Tibial artery (tissue), 4 donors: ENCODE results near the gene TBC1D8.

ENCODE experiments used
- DNase-seq, 2 donors: peaks; one replicate each; pipeline ENCODE4 v3.0.0-alpha.2; 2019
- H3K27ac ChIP-seq, 2 donors: fragments of 200-600 bp; sonication (generic) in 1 of 2; 1 replicate in 1 of 2; 2 replicates in 1 of 2; pipeline ENCODE4 v1.5.1; 2018 to 2019; ENCODE audit warnings: mild to moderate bottlenecking in 1 of 2
- H3K27me3 ChIP-seq, 2 donors: fragments of 200-600 bp; sonication (generic) in 1 of 2; one replicate each; pipeline versions ENCODE4 v1.5.1 to v1.6.0; 2016 to 2019
- H3K36me3 ChIP-seq, 3 donors: fragments of 200-600 bp; sonication (generic) in 2 of 3; one replicate each; pipeline ENCODE4 v1.5.1; 2016 to 2019; ENCODE audit warnings: mild to moderate bottlenecking in 2 of 3
- H3K4me1 ChIP-seq, 4 donors: fragments of 200-600 bp; sonication (generic) in 2 of 4; 1 replicate in 3 of 4; 2 replicates in 1 of 4; pipeline ENCODE4 v1.5.1; 2016 to 2019
- H3K4me3 ChIP-seq, 2 donors: fragments of 200-600 bp; sonication (generic) in 1 of 2; 1 replicate in 1 of 2; 2 replicates in 1 of 2; pipeline ENCODE4 v1.5.1; 2018 to 2019; ENCODE audit warnings: mild to moderate bottlenecking in 2 of 2
- H3K9me3 ChIP-seq, 3 donors: fragments of 200-600 bp; sonication (generic) in 1 of 3; one replicate each; pipeline ENCODE4 v1.5.1; 2016 to 2019
- CTCF ChIP-seq, 2 experiments: fragments of 200-600 bp in 1 of 2; fragments of 450-650 bp in 1 of 2; IDR thresholded peaks; one replicate each; pipeline ENCODE4 v1.5.1; 2017 to 2019; ENCODE audit warnings: antibody characterized with exemption in 2 of 2, mild to moderate bottlenecking in 1 of 2, moderate library complexity in 1 of 2
- intact Hi-C: fragments of 100-400 bp; cut with DNase I; formaldehyde crosslinking; loops from one replicate; pipeline ENCODE4 v1.15.0; 2023; ENCODE audit warnings: low total_unique reads

The TBC1D8 gene

DNA sequence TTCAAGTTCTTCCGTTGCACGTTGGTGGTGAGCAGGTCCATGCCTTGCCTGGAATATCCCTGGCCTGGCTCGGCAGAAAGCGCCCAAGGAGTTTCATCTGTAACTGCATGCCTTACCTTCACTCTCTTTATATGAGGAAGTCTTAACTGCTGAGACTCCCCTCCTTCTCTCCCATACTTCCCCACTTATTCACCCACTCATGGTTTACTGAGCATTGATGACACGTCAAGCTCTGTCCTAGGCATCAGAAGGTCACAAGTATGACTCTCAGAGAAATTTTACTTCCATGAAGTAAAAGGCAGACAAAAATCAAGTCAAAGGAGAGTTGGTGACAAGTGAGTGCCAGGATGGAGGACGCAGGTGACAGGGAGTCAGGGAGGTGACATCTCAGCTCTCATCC, 68.2 kb downstream of the TBC1D8 start:
- H3K36me3 ChIP-seq, result peaks cover 0 to 7% (median 0%) of the 10 kb centered on the region in 3 donors

GRCh38 chr2:101081375-101081907, 69.7 kb downstream of the TBC1D8 start:
- no peak for TF ChIP-seq CTCF (IDR thresholded peaks at IDR 0.05)
- Histone ChIP-seq H3K4me3 (no peak overlapping the region), H3K4me1 (peaks cover 0 to 3% (median 0%) of the 10 kb centered on the region in 4 donors), H3K9me3 (no peaks in the 10 kb centered on the region), H3K27ac (no peak overlapping the region), H3K36me3 (peaks cover 0 to 1% (median 0%) of the 10 kb centered on the region in 3 donors), H3K27me3 (no peaks in the 10 kb centered on the region)
- DNase-seq, result no peak
- intact Hi-C loops, result no loop called here

More for the DNA sequence above, 68.2 kb downstream of the TBC1D8 start:
- no peak overlapping the region for H3K27ac ChIP-seq
- TF ChIP-seq CTCF (IDR thresholded peaks at IDR 0.05), result no peak
- H3K9me3 ChIP-seq, result no peaks in the 10 kb centered on the region
- peaks cover 0 to 3% (median 0%) of the 10 kb centered on the region in 4 donors for H3K4me1 ChIP-seq
- no peak for DNase-seq
- H3K4me3 ChIP-seq, result no peak overlapping the region
- no peaks in the 10 kb centered on the region for H3K27me3 ChIP-seq
- intact Hi-C loops, result no loop called here

DNA sequence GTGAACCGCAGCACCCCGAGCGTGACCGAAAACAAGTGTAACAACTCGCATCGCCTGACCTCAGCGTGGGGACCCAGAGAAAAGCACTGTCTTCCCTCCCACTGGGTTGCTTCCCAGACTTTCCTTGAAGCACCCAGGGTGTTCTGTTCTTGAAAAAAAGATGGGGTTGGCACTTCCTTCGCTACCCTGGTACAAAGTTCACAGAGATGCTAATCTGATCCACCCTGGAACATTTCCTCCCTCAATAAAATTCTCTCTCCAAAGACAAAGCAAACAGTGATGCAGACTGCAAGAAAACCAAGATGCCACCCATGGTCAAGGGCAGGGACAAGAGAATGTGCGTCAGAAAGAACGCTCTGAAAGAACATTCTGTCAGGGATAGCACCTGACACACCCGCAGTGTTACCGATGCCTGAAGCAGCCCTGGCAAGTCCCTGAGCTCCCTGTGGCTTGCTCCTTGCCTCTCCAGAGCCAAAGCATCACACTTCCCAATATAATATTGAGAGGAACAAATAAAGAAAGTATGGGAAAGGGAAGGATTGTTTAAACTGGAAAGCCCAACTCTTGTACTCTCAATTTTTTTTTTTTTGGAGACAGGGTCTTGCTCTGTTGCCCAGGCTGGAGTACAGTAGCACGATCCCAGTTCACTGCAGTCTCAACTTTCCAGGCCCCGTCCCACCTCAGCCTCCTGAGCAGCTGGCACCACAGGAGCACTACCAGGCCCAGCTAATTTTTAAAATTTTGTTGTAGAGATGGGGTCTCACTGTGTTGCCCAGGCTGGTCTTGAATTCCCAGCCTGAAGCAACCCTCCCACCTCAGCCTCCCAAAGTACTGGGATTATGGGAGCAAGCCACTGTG, 70.7 kb downstream of the TBC1D8 start:
- no peaks in the 10 kb centered on the region for H3K36me3 ChIP-seq
- intact Hi-C loops, result no loop called here
- H3K4me3 ChIP-seq, result no peak overlapping the region
- H3K27me3 ChIP-seq, result no peaks in the 10 kb centered on the region
- no peak overlapping the region for H3K27ac ChIP-seq
- H3K9me3 ChIP-seq, result no peaks in the 10 kb centered on the region
- TF ChIP-seq CTCF (IDR thresholded peaks at IDR 0.05), result no peak
- no peak for DNase-seq
- H3K4me1 ChIP-seq, result peaks cover 0 to 5% (median 0%) of the 10 kb centered on the region in 4 donors

DNA sequence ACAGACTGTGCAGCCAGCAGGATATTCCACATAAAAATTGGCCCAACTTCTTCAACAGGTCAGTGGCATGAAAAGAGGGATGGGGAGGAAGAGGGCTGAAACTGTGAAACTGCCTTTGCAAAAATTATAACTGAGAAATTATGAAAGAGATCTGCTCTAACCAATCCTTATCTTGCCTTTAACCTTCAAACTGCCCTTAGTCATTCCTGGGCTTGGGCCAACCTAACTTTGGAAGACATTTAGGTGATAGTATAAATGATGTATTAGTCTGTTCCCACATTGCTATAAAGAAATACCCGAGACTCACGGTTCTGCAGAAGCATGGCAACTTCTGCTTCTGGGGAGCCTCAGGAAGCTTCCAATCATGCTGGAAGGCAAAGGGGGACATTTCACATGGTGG, 74.6 kb downstream of the TBC1D8 start:
- no peak overlapping the region for H3K4me3 ChIP-seq
- no peaks in the 10 kb centered on the region for H3K9me3 ChIP-seq
- intact Hi-C loops, result no loop called here
- peaks cover 0 to 5% (median 0%) of the 10 kb centered on the region in 4 donors for H3K4me1 ChIP-seq
- H3K27ac ChIP-seq, result no peak overlapping the region
- no peaks in the 10 kb centered on the region for H3K36me3 ChIP-seq
- DNase-seq, result no peak
- TF ChIP-seq CTCF (IDR thresholded peaks at IDR 0.05), result no peak
- no peaks in the 10 kb centered on the region for H3K27me3 ChIP-seq

DNA sequence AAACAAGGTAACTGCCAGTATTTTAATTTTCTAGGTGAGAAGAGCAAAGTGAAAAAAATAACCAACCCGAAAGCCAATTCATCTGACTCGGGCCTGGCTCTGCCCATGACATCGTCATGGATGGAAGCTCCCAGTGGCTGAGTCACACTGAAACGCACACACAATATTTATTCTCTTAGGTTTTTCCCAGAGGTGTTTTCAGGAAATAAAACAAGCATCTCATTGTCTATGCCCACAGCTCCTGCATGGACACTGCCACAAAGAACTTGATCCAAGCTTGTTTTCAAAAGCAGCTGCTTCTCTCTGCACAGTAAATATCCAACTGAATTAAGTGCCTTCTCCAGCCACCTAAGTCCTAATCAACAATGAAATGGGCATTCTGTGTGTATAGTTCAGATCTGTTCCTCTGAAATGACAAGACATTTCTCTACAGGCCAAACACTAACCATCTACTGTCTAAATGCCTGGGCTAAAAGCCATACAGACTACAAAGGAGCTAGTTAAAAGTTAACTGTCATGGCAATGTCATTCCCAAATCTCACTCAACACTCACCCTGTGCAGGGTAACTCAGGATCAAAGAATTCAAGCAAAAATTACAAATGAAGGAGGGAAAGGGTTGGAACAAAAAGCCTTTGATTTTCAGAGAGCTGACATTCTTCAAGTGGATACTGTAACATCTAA, 86.2 kb downstream of the TBC1D8 start:
- Histone ChIP-seq H3K4me3 (no peak overlapping the region), H3K36me3 (no peaks in the 10 kb centered on the region), H3K4me1 (peaks cover 0 to 25% (median 9%) of the 10 kb centered on the region in 4 donors), H3K9me3 (no peaks in the 10 kb centered on the region), H3K27me3 (no peaks in the 10 kb centered on the region), H3K27ac (no peak overlapping the region)
- no peak for TF ChIP-seq CTCF (IDR thresholded peaks at IDR 0.05)
- DNase-seq, result no peak
- intact Hi-C loops, result no loop called here
